ENCODE data around the gene LRCOL1.

Gene LRCOL1

DNA sequence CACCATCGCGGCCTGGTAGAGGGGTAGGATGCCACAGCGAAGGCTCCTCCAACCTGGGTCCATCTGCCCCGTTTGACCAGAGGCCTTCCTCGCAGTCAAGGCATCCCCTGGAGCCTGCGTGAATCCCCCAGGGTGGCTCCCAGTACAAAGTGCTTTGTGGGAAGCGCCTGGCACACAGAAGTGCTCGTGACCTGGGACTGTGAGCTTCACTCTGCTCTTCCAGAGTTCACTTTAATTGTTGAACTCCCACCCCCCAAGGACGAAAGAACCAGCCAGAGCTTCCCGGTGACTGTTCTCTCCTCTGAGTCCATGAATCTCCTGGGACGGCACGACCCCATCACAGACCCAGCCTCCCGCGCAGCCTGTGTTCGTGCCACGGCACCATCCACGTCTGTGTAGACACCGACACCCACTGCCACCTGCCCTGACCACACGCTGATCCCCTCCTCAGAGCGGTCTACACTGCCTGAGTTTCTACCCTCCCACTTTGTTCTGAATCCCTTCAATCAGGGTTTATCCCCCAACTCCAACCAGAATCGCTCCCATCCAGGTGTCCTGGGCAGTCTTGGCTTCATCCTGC, 24.1 kb upstream of the LRCOL1 start:
- DNase-seq (ENCODE audit: low read depth) = no peak
- H3K4me3 ChIP-seq (ENCODE audit: low read depth, low read length) = no peak overlapping the region
- TF ChIP-seq, protein P1, sequence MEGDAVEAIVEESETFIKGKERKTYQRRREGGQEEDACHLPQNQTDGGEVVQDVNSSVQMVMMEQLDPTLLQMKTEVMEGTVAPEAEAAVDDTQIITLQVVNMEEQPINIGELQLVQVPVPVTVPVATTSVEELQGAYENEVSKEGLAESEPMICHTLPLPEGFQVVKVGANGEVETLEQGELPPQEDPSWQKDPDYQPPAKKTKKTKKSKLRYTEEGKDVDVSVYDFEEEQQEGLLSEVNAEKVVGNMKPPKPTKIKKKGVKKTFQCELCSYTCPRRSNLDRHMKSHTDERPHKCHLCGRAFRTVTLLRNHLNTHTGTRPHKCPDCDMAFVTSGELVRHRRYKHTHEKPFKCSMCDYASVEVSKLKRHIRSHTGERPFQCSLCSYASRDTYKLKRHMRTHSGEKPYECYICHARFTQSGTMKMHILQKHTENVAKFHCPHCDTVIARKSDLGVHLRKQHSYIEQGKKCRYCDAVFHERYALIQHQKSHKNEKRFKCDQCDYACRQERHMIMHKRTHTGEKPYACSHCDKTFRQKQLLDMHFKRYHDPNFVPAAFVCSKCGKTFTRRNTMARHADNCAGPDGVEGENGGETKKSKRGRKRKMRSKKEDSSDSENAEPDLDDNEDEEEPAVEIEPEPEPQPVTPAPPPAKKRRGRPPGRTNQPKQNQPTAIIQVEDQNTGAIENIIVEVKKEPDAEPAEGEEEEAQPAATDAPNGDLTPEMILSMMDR (IDR thresholded peaks at IDR 0.05; ENCODE audit: control insufficient read depth, extremely low read depth, insufficient read depth) = no peak

DNA sequence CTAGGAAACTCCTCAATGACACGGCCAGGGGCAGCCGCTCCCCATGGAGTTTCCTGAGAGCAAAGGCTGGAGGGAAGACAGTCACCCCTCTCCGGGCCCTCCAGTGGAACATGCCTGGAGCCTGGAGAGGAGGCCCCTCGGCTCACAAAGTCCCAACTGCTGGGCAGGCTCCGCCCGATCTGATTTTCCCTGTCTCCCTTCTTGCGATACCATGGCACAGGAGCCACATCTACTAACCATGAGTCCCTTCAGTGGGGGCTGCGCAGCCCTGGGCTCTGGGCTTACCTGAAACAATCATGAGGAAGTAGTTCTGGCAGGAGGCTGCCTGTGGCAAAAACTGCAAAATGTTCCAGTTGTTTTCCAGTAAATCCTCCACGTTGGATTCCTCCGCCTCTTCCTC, 23.5 kb upstream of the LRCOL1 start:
- TF ChIP-seq, protein P1 (IDR thresholded peaks at IDR 0.05; ENCODE audit: control insufficient read depth, extremely low read depth, insufficient read depth) = no peak
- DNase-seq (ENCODE audit: low read depth) = no peak
- no peak overlapping the region for H3K4me3 ChIP-seq (ENCODE audit: low read depth, low read length)

DNA sequence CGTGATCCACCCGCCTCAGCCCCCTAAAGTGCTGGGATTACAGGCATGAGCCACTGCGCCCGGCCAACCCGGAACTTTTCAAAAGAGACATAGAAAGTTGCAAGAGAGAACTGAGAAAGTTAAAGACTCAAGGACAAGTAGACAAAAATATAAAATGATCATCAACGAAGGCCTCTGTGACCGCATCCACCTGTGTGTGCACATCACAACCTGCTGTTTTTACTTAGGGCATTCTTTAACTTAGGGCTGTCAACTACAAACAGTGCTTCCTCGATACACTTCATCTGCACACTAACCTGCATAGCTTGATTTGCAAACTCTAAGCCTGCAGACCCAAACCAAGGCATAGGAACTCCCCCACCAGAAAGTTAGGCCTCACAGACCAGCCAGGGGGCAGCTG, 23.0 kb upstream of the LRCOL1 start:
- H3K4me3 ChIP-seq (ENCODE audit: low read depth, low read length) = no peak overlapping the region
- DNase-seq (ENCODE audit: low read depth) = no peak
- TF ChIP-seq, protein P1 (IDR thresholded peaks at IDR 0.05; ENCODE audit: control insufficient read depth, extremely low read depth, insufficient read depth) = no peak

DNA sequence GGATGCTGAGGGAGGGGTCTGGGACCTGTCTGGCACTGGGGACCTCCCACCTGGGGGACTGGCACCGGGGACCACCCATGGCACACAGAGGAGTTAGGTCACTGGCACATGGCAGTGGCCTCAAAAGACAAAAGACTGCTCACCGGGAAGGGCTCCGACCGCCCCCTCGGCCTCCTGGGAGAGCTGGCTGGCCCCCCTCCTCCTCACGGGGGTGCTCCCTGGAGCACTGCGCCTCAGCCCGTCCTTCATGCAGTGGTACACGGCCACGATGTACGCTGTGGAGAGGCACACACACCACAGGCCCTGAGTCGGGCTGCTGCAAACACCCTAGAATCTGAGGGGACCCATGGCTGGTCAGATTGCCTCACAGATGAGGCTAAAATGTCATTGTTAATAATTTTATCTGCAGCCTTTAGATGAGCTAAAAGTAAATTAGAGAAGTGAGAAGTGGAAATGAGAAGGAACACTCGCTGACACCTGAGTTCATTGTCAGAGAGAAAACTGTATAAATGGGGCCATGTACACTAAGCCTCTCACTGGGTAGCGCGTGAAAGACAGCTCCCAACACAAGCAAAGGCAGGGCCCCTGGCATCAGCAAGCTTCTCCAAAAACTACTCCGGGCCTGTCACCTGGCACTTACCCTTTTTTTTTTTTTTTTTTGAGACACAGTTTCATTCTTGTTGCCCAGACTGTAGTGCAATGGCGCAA, 22.3 kb upstream of the LRCOL1 start:
- TF ChIP-seq, protein P1 (IDR thresholded peaks at IDR 0.05; ENCODE audit: control insufficient read depth, extremely low read depth, insufficient read depth) = no peak
- no peak overlapping the region for H3K4me3 ChIP-seq (ENCODE audit: low read depth, low read length)

DNA sequence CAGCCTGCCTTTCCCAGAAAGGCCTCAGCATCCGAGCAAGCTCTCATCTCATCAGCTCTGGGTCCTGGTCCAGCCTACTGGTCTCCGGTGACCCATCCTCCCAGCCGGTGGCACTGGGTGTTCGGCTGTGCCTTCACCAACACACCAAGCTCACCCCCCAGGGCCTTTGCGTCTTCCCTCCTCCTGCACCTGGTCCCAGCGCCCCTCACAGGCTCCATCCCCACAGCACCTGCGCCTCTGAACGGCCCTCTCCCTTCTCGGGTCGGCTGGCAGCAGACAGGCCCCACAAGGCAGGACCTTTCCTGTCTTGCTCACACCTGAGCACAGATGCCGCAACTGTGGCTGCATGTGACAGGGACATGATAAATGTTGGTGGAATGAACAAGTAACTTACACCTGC, 21.3 kb upstream of the LRCOL1 start:
- TF ChIP-seq, protein P1 (IDR thresholded peaks at IDR 0.05; ENCODE audit: control insufficient read depth, extremely low read depth, insufficient read depth) = no peak
- no peak for DNase-seq (ENCODE audit: low read depth)
- H3K4me3 ChIP-seq (ENCODE audit: low read depth, low read length) = no peak overlapping the region

More for the DNA sequence above, 22.3 kb upstream of the LRCOL1 start:
- DNase-seq (ENCODE audit: low read depth) = no peak

DNA sequence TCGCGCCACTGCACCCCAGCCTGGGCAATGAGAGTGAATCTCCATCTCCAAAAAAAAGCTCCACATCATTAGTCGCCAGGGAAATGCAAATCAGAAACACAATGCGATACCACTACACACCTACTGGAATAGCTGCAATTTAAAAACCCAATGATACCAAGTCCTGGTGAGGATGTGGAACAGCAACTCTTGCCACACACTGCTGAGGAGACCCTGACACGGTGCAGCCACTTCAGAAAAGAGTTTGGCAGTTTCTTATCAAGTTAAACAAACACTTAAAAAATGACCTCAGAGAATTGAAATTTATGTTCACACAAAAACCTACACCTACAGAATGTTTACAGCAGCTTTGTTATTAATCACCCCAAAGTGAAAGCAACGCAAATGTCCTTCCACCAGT, 20.3 kb upstream of the LRCOL1 start:
- no peak overlapping the region for H3K4me3 ChIP-seq (ENCODE audit: low read depth, low read length)
- TF ChIP-seq, protein P1 (IDR thresholded peaks at IDR 0.05; ENCODE audit: control insufficient read depth, extremely low read depth, insufficient read depth) = no peak
- DNase-seq (ENCODE audit: low read depth) = no peak

DNA sequence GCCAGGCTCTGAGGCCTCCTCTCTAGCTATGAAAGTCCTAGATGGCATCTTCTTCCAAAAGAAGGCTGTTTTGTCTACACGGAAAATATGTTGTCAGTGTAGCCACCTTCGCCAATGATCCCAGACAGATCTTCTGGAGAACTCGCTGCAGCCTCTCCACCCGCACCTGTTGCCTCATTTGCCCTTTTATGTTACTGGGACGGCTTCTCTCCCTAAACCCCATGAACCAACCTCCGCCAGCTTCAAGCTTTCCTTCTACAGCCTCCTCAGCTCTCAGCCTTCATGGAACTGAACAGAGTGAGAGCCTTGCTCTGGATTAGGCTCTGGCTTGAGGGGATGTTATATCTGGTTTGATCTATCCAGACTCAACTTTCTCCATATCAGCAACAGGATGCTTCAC, 18.9 kb upstream of the LRCOL1 start:
- no peak for DNase-seq (ENCODE audit: low read depth)
- TF ChIP-seq, protein P1 (IDR thresholded peaks at IDR 0.05; ENCODE audit: control insufficient read depth, extremely low read depth, insufficient read depth) = no peak
- H3K4me3 ChIP-seq (ENCODE audit: low read depth, low read length) = no peak overlapping the region
